ELF-1 (cell line): Measurements from ENCODE around the gene SPAST.
"Not testable (repeated sequence)": the region's sequence is repeated elsewhere in the genome, so short reads cannot be mapped to it uniquely, and the experiment has no call there.

ENCODE experiments used
- DNase-seq: peaks from one replicate; pipeline ENCODE4 v3.0.0-alpha.2; 2016; ENCODE audit warnings: low read depth, low spot score

Gene SPAST, protein sequence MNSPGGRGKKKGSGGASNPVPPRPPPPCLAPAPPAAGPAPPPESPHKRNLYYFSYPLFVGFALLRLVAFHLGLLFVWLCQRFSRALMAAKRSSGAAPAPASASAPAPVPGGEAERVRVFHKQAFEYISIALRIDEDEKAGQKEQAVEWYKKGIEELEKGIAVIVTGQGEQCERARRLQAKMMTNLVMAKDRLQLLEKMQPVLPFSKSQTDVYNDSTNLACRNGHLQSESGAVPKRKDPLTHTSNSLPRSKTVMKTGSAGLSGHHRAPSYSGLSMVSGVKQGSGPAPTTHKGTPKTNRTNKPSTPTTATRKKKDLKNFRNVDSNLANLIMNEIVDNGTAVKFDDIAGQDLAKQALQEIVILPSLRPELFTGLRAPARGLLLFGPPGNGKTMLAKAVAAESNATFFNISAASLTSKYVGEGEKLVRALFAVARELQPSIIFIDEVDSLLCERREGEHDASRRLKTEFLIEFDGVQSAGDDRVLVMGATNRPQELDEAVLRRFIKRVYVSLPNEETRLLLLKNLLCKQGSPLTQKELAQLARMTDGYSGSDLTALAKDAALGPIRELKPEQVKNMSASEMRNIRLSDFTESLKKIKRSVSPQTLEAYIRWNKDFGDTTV

GRCh38 chr2:32063310-32064020 is at the start of gene SPAST:
Gene SPAST (plus strand): TSS chr2:32063556. CDS start chr2:32063832, 276 bp downstream.
- peak; percentile 99 for DNase-seq

- DNase-seq: not testable (repeated sequence)
Observed at GRCh38 chr2:32018789-32019482, 44.4 kb upstream of the SPAST start.

DNA sequence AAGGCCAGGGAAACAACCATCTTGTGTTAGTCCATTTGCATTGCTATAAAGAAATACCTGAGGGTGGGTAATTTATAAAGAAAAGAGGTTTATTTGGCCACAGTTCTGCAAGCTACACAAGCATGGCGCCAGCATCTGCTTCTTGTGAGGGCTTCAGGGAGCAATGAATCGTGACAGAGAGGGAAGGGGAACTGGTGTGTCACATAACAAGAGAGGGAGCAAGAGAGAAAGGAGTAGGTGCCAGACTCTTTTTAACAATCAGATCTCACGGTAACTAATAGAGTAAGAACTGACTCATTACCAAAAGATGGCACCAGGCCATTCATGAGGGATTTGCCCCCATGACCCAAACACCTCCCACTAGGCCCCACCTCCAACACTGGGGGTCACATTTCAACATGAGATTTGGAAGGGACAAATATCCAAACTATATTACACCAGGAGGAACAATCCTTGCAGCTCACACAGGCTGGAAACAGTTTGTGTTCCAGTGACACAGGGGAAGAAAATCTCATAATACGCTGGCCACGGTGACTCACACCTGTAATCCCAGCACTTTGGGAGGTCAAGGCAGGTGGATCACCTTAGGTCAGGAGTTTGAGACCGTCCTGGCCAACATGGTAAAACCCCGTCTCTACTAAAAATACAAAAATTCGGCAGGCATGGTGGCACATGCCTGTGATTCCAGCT is 29.0 kb upstream of the SPAST start:
- DNase-seq: not testable (repeated sequence)

GRCh38 chr2:32039447-32040219 is 23.7 kb upstream of the SPAST start, which contains the start of gene DPY30:
Gene DPY30 (minus strand): TSS chr2:32039805. CDS start chr2:32039456, 349 bp downstream.
- DNase-seq: peak; percentile 97

- DNase-seq: no peak
Observed at GRCh38 chr2:32043561-32043960, 19.8 kb upstream of the SPAST start.

GRCh38 chr2:32051836-32052439 is 11.4 kb upstream of the SPAST start:
- no peak for DNase-seq

DNA sequence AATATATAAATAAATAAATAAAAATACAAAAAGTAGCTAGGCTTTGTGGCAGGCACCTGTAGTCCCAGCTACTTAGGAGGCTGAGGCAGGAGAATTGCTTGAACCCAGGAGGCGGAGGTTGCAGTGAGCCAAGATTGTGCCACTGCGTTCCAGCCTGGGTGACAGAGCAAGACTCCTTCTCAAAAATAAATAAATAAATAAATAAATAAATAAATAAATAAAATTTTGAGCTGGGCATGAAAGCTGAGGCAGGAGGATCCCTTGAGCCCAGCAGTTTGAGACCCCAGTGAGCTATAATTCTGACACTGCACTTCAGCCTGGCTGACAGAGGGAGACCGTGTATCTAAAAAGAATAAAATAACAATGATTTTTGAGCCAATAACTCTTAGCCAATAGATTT is 8.8 kb upstream of the SPAST start:
- not testable (repeated sequence) for DNase-seq

DNA sequence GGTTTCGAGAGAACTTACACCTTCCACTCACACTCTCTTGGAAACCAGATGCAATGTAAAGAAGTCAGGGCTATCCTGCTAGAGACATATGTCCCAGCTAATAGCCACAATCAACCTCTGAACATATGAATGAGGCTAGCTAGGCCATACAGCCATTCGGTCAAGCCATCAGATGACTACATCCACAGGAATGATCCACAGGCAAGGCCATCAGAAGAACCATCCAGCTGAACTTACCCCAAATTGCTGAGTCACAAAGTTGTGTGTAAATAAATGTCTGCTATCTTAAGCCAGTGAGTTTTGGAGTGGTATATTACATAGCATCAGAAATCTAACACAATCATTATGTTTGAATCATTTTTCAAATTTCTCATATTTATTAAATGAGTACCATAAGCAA is 5.2 kb upstream of the SPAST start:
- no peak for DNase-seq

DNA sequence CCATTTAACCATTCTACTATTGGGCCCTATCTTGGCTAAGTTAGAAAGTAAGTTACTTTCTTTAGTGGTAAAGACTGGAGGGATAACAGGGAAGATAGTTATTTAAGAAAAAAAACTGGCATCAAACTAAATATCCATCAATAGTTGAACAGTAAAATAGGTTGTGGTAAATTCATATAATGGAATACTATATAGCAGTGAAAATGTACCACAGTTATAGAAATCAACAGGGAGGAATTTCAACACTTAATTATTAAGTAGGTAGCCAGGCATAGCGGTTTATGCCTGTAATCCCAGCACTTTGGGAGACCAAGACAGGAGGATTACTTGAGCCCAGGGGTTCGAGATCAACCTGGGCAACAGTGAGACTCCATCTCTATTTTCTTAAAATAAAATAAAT is 3.1 kb upstream of the SPAST start:
- no peak for DNase-seq

DNA sequence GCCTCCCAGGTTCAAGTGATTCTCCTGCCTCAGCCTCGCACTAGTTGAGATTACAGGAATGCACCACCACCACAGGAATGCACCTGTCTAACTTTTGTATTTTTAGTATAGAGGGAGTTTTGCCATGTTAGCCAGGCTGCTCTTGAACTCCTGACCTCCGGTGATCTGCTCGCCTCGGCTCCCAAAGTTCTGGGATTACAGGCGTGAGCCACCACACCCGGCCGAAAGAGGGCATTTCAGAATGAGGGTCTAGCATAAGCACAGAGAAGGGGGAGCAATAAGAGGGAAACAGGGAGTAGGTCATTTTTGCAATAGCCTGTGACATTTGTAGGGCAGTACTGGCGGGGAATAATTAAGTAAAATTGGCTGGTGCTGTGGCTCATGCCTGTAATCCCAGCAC is 1.9 kb upstream of the SPAST start:
- no peak for DNase-seq

DNA sequence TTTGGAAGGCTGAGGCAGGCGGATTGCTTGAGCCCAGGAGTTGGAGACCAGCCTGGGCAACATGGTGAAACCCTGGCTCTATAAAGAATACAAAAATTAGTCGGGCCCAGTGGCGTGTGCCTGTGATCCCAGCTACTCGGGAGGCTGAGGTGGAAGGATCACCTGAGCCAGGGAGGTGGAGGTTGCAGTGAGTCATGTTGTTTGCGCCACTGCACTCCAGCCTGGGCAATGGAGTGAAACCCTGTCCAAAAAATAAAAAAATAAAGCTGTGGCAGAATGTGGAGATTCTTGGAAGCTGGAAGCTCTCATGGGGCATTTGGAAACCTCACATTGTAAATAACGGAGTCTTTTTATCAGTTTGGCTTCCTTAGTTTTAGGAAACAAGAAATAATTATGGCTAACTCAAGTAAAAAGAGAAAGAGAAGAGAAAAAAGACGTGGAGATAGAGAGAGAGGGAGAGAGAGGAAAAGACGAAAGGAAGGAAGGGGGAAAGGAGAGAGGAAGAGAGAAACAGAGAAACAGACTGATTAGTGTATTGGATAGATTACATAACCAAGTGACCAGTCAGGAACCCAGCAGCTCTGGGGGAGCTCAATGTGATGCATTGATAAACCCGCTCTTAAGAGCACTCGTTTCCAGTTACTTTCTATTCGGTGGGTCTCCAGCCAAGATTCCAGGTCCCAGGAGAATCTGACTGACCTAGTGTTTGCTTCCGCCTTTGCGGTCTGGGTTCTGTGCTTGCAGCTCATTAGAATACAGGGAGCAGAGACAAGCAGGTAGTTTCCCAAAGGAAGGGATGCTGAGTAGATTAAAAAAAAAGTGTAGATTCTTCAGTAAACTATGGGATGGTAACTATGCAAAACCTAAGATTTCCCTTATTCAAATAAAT is 1.1 kb upstream of the SPAST start:
- peak; percentile 57 for DNase-seq

DNA sequence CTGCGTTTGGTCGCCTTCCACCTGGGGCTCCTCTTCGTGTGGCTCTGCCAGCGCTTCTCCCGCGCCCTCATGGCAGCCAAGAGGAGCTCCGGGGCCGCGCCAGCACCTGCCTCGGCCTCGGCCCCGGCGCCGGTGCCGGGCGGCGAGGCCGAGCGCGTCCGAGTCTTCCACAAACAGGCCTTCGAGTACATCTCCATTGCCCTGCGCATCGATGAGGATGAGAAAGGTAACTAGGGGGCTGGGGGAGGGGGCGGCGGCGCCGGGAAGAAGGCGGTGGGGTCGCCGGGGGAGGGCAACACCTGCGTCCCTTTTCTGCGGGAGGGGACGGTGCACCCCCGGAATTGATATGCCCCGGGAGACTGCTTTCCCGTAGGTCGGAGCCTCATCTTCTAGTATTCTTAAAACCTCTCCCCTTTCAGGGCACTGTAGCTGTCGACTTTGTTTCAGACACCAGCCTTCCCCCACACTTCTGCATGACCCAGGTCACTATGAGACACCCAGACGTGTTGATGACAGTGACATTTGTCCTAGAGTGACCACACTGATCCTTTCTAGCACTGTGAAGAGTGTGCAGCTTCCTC is 755 bp downstream of the SPAST start:
- no peak for DNase-seq

- no peak for DNase-seq
Observed at GRCh38 chr2:32064713-32065112, 1.4 kb downstream of the SPAST start.

DNA sequence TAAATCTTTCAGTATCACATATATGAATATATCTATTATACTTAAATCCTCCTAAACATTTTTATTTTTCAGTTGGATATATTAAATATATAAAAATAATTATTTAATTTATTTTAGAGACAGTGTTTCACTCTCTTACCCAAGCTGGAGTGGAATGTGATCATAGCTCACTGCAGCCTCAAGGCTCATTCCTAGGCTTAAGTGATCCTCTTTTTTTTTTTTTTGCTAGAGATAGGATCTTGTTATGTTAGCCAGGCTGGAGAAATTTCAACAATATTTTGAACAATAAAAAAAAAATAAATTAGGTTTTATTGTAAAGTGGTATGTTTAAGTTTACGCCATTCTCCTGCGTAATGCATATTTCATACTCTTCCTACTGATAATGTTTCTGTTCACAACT is 4.2 kb downstream of the SPAST start:
- DNase-seq: no peak

GRCh38 chr2:32074134-32074506 is 10.8 kb downstream of the SPAST start:
- DNase-seq: no peak

DNA sequence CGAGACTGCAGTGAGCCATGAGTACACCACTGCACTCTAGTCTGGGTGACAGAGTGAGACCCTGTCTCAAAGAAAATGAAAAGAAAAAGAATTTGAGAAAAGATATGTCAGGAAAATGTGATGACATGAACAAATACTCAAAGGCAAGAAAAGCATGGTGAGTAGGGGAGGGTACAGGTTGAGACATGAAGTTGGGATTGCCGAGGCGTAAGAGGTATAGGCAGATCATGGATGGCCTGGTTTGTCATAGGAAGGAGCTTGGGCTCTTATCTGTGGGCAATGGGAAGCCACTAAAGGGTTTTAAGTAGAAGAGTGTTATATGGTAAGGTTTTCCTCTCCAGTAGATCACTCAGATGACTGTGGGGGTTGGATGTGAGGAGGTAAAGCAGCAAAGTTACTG is 32.3 kb downstream of the SPAST start:
- no peak for DNase-seq

DNA sequence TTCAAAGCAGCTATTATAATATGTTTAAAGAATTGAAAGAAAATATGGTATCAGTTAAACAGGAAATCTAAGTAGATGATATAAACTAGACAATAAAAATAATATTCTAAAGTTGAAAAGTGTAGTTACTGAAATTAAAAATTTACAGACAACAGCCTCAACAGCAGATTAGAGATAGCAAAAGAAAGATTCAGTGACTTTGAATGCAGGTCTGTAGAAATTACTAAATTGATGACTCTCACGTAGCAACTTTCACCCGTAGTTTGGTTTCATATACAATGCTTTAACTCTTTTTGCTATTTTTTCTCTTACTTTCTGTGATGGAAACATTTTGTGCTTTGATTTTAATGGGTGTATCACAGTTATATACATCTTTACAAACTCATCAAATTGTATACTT is 44.8 kb downstream of the SPAST start:
- no peak for DNase-seq

- DNase-seq: no peak
Observed at GRCh38 chr2:32118055-32118454, 54.7 kb downstream of the SPAST start.

GRCh38 chr2:32119161-32119560 is 55.8 kb downstream of the SPAST start:
- no peak for DNase-seq
